Kidney (tissue), 14 donors: ENCODE results near the gene C1QL3. TPM values are rescaled to one million over a fixed set of nuclear protein-coding genes. Genes with fewer than 3 reads are reported as not detected.

Source experiments
- DNase-seq, 5 donors: peaks; one replicate each; pipeline ENCODE4 v3.0.0-alpha.2; 2013 to 2020
- FAIRE-seq: peaks from 2 replicates; lab custom pipeline; 2012; peaks lifted over from hg19 to GRCh38; lab: Jason Lieb, UNC
- H3K27ac ChIP-seq, 2 donors: one replicate each; pipeline ENCODE4 v1.7.0; 2013; ENCODE audit warnings: low read depth in 2 of 2, low read length in 2 of 2, inconsistent platforms in 1 of 2
- H3K27me3 ChIP-seq: one replicate; pipeline ENCODE4 v1.7.1; 2013; ENCODE audit warnings: low read length, inconsistent platforms; ENCODE audit not compliant: control insufficient read depth, insufficient read depth
- H3K36me3 ChIP-seq, 3 donors: one replicate each; pipeline versions ENCODE4 v1.7.0 to v1.7.1; 2013; ENCODE audit warnings: low read length in 3 of 3, control low read depth in 1 of 3, inconsistent platforms in 1 of 3; ENCODE audit not compliant: insufficient read depth in 3 of 3, control insufficient read depth in 2 of 3
- H3K4me1 ChIP-seq, 3 donors: one replicate each; pipeline versions ENCODE4 v1.7.0 to v1.7.1; 2013; ENCODE audit warnings: low read length in 3 of 3, inconsistent platforms in 1 of 3, low read depth in 1 of 3; ENCODE audit not compliant: control insufficient read depth in 2 of 3, insufficient read depth in 2 of 3
- H3K4me3 ChIP-seq, 3 donors: one replicate each; pipeline versions ENCODE4 v1.7.0 to v1.8.1; 2013; ENCODE audit warnings: low read length in 3 of 3, control low read depth in 1 of 3, inconsistent platforms in 1 of 3
- H3K9ac ChIP-seq, 3 donors: one replicate each; pipeline versions ENCODE4 v1.7.0 to v1.7.1; 2013; ENCODE audit warnings: low read length in 3 of 3, control low read depth in 1 of 3, inconsistent platforms in 1 of 3
- H3K9me3 ChIP-seq, 3 donors: one replicate each; pipeline versions ENCODE4 v1.7.0 to v1.7.1; 2013; ENCODE audit warnings: low read length in 3 of 3, control low read depth in 1 of 3, inconsistent platforms in 1 of 3; ENCODE audit not compliant: control insufficient read depth in 2 of 3, insufficient read depth in 1 of 3
- intact Hi-C: fragments of 100-400 bp; cut with DNase I; formaldehyde crosslinking; loops from one replicate; pipeline ENCODE4 v1.11.1; 2022
- polyA plus RNA-seq: library from polyadenylated mRNA; stranded (reverse); fragments of 350-450 nt; fragmentation: Illumina TruSeq; extraction: RNeasy Lipid Tissue Mini Kit (QIAGEN cat#74804); gene quantifications from one replicate; pipeline ENCODE4 v1.2.3, GENCODE V29; 2014; ENCODE audit warnings: low read depth, low replicate concordance; ENCODE audit not compliant: insufficient read depth
- total RNA-seq: library from RNA; stranded (reverse); fragmentation: NEBNext Ultra II Directional; extraction: Animal tissue kit (Norgen Biotek cat#: 25700); gene quantifications from one replicate; pipeline ENCODE4 v1.2.1, GENCODE V29; 2021
- TF ChIP-seq, protein P1 (sequence below): IDR thresholded peaks from 3 replicates; pipeline ENCODE4 v1.5.1; 2012; ENCODE audit warnings: mild to moderate bottlenecking, moderate library complexity, borderline replicate concordance; ENCODE audit not compliant: insufficient read depth; ENCODE audit errors: extremely low read depth
- donor health status: control.
- donor health status: control.
- donor health status: control.
- donor health status: control.
- donor health status: control.
- donor health status: DM: yes; HTN: yes; CAD: no.
- donor health status: Normal renal cell carcinoma (clear cell type).

C1QL3 gene
- total and polyA plus RNA-seq, 2 donors from 2014 or later: not detected

DNA sequence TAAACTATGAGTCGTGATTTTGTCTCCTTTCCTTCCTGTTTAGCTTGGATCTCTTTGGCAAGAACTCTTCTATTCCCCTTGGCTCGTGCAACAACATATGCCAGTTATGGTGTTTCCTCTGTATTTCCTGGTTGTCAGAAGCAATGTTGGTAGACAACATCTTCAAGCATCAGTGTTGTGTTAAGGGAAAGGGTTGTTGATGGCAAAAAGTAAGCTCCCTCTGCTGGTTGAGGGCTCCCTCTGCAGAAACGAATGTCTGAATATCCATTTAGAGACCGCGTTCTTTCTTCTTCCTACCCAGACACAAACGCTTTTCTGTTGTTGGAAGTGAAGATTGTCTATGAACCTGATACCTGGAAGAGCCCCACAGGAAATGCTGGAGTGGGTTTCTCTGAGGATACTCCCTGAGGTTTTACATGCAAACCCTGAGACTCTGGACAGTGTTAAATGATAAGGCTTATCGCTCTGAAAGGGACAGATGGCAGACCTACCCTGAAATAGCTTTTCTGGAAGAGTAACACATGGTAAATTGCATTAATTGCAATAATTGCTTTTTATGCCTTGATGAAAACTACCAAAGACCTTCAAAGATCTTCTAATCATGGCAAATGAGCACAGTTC lies 23.5 kb upstream of the C1QL3 start:
- Histone ChIP-seq H3K27me3 (no peaks in the 10 kb centered on the region), H3K4me1 (no peaks in the 10 kb centered on the region), H3K4me3 (no peak overlapping the region), H3K27ac (no peak overlapping the region), H3K36me3 (no peaks in the 10 kb centered on the region), H3K9ac (no peak overlapping the region), H3K9me3 (no peaks in the 10 kb centered on the region)
- intact Hi-C loops: no loop called here
- FAIRE-seq (no peak), DNase-seq (peak in 2 of 5 donors; percentile 10 to 30)
- TF ChIP-seq, protein P1, sequence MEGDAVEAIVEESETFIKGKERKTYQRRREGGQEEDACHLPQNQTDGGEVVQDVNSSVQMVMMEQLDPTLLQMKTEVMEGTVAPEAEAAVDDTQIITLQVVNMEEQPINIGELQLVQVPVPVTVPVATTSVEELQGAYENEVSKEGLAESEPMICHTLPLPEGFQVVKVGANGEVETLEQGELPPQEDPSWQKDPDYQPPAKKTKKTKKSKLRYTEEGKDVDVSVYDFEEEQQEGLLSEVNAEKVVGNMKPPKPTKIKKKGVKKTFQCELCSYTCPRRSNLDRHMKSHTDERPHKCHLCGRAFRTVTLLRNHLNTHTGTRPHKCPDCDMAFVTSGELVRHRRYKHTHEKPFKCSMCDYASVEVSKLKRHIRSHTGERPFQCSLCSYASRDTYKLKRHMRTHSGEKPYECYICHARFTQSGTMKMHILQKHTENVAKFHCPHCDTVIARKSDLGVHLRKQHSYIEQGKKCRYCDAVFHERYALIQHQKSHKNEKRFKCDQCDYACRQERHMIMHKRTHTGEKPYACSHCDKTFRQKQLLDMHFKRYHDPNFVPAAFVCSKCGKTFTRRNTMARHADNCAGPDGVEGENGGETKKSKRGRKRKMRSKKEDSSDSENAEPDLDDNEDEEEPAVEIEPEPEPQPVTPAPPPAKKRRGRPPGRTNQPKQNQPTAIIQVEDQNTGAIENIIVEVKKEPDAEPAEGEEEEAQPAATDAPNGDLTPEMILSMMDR: peak; percentile 45

DNA sequence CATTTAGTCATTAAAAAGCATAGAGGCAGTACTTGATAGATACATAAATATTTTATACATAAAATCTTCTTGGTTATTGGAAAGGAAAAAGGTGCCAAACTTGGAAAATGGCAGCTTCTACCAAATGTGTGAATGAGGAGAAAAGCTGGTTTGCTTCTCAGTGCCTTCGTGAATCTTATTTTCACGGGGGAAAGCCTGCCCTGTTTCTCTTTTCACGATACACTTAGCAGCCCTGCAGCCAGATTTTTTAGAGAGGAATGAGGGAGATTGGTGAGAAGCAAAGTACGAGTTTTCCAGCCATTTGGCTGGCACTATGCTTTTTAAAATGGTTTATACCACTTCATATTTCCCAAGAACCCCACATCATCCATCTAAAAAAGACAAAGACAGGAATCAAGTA lies 22.9 kb upstream of the C1QL3 start:
- no peak for FAIRE-seq
- intact Hi-C loops: no loop called here

GRCh38 chr10:16544099-16544498 lies 22.4 kb upstream of the C1QL3 start:
- Histone ChIP-seq H3K9me3 (no peaks in the 10 kb centered on the region), H3K27ac (no peak overlapping the region), H3K4me3 (no peak overlapping the region), H3K27me3 (no peaks in the 10 kb centered on the region), H3K4me1 (no peaks in the 10 kb centered on the region), H3K9ac (no peak overlapping the region), H3K36me3 (no peaks in the 10 kb centered on the region)
- DNase-seq: no peak
- intact Hi-C loops: no loop called here
- FAIRE-seq: no peak
- TF ChIP-seq, protein P1: no peak

More for the DNA sequence above, 22.9 kb upstream of the C1QL3 start:
- no peak overlapping the region for H3K27ac ChIP-seq
- H3K9me3 ChIP-seq: no peaks in the 10 kb centered on the region
- no peak for DNase-seq
- H3K4me3 ChIP-seq: no peak overlapping the region
- TF ChIP-seq, protein P1: no peak
- H3K36me3 ChIP-seq: no peaks in the 10 kb centered on the region
- no peak overlapping the region for H3K9ac ChIP-seq
- H3K27me3 ChIP-seq: no peaks in the 10 kb centered on the region
- H3K4me1 ChIP-seq: no peaks in the 10 kb centered on the region

- FAIRE-seq: no peak
- intact Hi-C loops: no loop called here
- Histone ChIP-seq H3K9ac (no peak overlapping the region), H3K4me3 (no peak overlapping the region), H3K27ac (no peak overlapping the region), H3K4me1 (no peaks in the 10 kb centered on the region), H3K36me3 (no peaks in the 10 kb centered on the region), H3K9me3 (no peaks in the 10 kb centered on the region), H3K27me3 (no peaks in the 10 kb centered on the region)
- TF ChIP-seq, protein P1: no peak
- no peak for DNase-seq
These were observed 14.5 kb upstream of the C1QL3 start for GRCh38 chr10:16536155-16536554.
